NB4 (cell line): ENCODE data around the gene LDLRAD3.

Source experiments
- MYC ChIP-seq: IDR thresholded peaks from 2 replicates; pipeline ENCODE4 v1.6.1; 2011; ENCODE audit warnings: low read depth, low read length
- POLR2A ChIP-seq: IDR thresholded peaks from 2 replicates; pipeline ENCODE4 v1.6.1; 2011; ENCODE audit warnings: mild to moderate bottlenecking; ENCODE audit not compliant: insufficient read length; ENCODE audit errors: extremely low read depth
- TF ChIP-seq, protein P1 (sequence below): IDR thresholded peaks from one replicate; pipeline ENCODE4 v1.5.1; 2012; ENCODE audit warnings: low read depth, low read length
- TF ChIP-seq, protein P2 (sequence below): IDR thresholded peaks from 2 replicates; pipeline ENCODE4 v1.6.1; 2011; ENCODE audit warnings: low read depth, low read length

DNA sequence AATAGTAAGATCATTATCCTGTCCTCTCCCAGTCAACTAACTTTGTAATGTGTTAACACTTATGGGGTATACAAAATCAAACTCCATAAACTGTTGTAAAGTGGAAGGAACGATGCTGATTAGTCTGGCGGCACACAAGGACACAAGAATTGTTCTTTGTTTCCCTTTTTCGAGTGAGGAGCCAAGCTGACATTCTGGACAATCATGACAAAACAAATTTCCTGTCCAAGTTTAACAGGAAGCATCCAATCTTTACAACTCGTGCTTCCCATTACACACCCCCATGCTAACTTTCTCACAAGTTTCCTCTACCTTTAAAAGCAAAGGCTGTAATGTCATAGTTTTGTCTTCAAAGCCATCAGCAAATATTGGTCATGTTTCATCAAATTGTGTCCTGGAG is 20.4 kb upstream of the LDLRAD3 start:
- no peak for TF ChIP-seq POLR2A
- TF ChIP-seq, protein P1, sequence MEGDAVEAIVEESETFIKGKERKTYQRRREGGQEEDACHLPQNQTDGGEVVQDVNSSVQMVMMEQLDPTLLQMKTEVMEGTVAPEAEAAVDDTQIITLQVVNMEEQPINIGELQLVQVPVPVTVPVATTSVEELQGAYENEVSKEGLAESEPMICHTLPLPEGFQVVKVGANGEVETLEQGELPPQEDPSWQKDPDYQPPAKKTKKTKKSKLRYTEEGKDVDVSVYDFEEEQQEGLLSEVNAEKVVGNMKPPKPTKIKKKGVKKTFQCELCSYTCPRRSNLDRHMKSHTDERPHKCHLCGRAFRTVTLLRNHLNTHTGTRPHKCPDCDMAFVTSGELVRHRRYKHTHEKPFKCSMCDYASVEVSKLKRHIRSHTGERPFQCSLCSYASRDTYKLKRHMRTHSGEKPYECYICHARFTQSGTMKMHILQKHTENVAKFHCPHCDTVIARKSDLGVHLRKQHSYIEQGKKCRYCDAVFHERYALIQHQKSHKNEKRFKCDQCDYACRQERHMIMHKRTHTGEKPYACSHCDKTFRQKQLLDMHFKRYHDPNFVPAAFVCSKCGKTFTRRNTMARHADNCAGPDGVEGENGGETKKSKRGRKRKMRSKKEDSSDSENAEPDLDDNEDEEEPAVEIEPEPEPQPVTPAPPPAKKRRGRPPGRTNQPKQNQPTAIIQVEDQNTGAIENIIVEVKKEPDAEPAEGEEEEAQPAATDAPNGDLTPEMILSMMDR = no peak
- TF ChIP-seq MYC = no peak
- TF ChIP-seq, protein P2, sequence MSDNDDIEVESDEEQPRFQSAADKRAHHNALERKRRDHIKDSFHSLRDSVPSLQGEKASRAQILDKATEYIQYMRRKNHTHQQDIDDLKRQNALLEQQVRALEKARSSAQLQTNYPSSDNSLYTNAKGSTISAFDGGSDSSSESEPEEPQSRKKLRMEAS = no peak
